ENCODE measurements around the gene DRICH1.

DNA sequence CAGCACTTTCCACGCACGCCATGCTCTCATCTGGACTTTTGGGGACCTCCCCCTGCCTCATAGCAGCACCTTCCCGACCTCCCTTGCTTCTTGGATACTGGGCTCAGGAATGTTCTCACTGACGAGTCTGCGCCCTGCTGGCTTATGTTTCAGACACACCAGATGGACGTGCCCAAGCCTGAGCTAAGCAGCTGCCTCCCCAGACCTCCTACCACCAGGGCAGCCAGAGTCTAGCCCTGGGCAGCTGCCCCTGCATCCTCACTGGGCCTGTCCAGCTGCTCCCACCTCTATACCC, 45.5 kb upstream of the DRICH1 start:
- TF ChIP-seq, protein P1, sequence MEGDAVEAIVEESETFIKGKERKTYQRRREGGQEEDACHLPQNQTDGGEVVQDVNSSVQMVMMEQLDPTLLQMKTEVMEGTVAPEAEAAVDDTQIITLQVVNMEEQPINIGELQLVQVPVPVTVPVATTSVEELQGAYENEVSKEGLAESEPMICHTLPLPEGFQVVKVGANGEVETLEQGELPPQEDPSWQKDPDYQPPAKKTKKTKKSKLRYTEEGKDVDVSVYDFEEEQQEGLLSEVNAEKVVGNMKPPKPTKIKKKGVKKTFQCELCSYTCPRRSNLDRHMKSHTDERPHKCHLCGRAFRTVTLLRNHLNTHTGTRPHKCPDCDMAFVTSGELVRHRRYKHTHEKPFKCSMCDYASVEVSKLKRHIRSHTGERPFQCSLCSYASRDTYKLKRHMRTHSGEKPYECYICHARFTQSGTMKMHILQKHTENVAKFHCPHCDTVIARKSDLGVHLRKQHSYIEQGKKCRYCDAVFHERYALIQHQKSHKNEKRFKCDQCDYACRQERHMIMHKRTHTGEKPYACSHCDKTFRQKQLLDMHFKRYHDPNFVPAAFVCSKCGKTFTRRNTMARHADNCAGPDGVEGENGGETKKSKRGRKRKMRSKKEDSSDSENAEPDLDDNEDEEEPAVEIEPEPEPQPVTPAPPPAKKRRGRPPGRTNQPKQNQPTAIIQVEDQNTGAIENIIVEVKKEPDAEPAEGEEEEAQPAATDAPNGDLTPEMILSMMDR (IDR thresholded peaks at IDR 0.05), result no peak
- TF ChIP-seq ZNF121 (CRISPR knock-in tag; IDR thresholded peaks at IDR 0.05), result no peak
- no peak for TF ChIP-seq RELA (CRISPR knock-in tag; IDR thresholded peaks at IDR 0.05; ENCODE audit: borderline replicate concordance)
- TF ChIP-seq ATF1 (CRISPR knock-in tag; IDR thresholded peaks at IDR 0.05), result no peak
- TF ChIP-seq ESRRA (CRISPR knock-in tag; IDR thresholded peaks at IDR 0.05; ENCODE audit: borderline replicate concordance), result no peak
- TF ChIP-seq SP1 (CRISPR knock-in tag; conservative IDR thresholded peaks at IDR 0.05), result no peak
- TF ChIP-seq, protein P2, sequence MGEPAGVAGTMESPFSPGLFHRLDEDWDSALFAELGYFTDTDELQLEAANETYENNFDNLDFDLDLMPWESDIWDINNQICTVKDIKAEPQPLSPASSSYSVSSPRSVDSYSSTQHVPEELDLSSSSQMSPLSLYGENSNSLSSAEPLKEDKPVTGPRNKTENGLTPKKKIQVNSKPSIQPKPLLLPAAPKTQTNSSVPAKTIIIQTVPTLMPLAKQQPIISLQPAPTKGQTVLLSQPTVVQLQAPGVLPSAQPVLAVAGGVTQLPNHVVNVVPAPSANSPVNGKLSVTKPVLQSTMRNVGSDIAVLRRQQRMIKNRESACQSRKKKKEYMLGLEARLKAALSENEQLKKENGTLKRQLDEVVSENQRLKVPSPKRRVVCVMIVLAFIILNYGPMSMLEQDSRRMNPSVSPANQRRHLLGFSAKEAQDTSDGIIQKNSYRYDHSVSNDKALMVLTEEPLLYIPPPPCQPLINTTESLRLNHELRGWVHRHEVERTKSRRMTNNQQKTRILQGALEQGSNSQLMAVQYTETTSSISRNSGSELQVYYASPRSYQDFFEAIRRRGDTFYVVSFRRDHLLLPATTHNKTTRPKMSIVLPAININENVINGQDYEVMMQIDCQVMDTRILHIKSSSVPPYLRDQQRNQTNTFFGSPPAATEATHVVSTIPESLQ (CRISPR knock-in tag; IDR thresholded peaks at IDR 0.05), result no peak
- no peak for TF ChIP-seq ZNF317 (CRISPR knock-in tag; IDR thresholded peaks at IDR 0.05; ENCODE audit: borderline replicate concordance, low read depth)
- TF ChIP-seq, protein P3, sequence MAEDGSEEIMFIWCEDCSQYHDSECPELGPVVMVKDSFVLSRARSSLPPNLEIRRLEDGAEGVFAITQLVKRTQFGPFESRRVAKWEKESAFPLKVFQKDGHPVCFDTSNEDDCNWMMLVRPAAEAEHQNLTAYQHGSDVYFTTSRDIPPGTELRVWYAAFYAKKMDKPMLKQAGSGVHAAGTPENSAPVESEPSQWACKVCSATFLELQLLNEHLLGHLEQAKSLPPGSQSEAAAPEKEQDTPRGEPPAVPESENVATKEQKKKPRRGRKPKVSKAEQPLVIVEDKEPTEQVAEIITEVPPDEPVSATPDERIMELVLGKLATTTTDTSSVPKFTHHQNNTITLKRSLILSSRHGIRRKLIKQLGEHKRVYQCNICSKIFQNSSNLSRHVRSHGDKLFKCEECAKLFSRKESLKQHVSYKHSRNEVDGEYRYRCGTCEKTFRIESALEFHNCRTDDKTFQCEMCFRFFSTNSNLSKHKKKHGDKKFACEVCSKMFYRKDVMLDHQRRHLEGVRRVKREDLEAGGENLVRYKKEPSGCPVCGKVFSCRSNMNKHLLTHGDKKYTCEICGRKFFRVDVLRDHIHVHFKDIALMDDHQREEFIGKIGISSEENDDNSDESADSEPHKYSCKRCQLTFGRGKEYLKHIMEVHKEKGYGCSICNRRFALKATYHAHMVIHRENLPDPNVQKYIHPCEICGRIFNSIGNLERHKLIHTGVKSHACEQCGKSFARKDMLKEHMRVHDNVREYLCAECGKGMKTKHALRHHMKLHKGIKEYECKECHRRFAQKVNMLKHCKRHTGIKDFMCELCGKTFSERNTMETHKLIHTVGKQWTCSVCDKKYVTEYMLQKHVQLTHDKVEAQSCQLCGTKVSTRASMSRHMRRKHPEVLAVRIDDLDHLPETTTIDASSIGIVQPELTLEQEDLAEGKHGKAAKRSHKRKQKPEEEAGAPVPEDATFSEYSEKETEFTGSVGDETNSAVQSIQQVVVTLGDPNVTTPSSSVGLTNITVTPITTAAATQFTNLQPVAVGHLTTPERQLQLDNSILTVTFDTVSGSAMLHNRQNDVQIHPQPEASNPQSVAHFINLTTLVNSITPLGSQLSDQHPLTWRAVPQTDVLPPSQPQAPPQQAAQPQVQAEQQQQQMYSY (CRISPR knock-in tag; IDR thresholded peaks at IDR 0.05), result no peak
- TF ChIP-seq ETV6 (CRISPR knock-in tag; IDR thresholded peaks at IDR 0.05), result no peak
